Midbrain (tissue), 1 donor: ENCODE measurements around the gene PDE6D.

Experiments
- DNase-seq: peaks from one replicate; lab custom pipeline; 2025; lab: John Stamatoyannopoulos, UW

The PDE6D gene

GRCh38 chr2:231780909-231781797 is at the start of gene PDE6D:
Gene PDE6D, minus strand, starts transcription at chr2:231781282. Its CDS starts 168 bp downstream, at chr2:231781114.
- peak; percentile 99 for DNase-seq

- no peak for DNase-seq
Observed at GRCh38 chr2:231821908-231822307, 40.8 kb upstream of the PDE6D start.

- no peak for DNase-seq
Observed at GRCh38 chr2:231820786-231821303, 39.8 kb upstream of the PDE6D start.

DNA sequence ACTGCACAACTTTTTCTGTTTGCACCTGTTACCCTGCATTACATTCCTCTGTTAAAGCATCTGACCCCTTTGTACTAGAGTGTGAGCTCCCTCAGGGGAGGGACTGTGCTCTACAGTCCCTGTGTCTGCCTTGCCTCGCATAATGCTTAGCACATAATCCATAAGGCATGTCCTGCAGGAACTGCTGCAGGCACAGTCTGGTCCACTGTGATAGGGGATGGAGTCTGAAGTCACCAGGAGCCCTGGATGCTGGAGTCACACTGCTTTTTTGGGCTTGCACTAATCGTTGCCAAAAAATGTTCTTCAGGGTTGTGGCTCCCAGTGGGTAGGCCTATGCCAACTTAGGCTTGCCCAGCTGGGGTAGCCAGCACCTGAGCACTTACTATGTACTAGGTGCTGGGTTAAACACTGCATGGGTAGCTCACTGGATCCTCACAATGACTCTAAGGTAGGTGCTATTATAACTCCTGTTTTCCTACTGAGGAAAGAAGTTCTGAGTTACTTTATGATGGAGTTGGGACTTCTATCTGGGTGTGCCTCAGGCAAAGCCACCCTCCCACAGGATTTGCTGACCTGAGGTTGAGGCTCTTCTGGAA is 38.5 kb upstream of the PDE6D start:
- no peak for DNase-seq

GRCh38 chr2:231816327-231817026 is 35.4 kb upstream of the PDE6D start:
- DNase-seq, result no peak

GRCh38 chr2:231810905-231811304 is 29.8 kb upstream of the PDE6D start:
- no peak for DNase-seq

GRCh38 chr2:231807020-231807419 is 25.9 kb upstream of the PDE6D start:
- DNase-seq, result no peak

- no peak for DNase-seq
Observed at GRCh38 chr2:231803501-231804138, 22.5 kb upstream of the PDE6D start.

GRCh38 chr2:231800493-231801091 is 19.5 kb upstream of the PDE6D start:
- no peak for DNase-seq

DNA sequence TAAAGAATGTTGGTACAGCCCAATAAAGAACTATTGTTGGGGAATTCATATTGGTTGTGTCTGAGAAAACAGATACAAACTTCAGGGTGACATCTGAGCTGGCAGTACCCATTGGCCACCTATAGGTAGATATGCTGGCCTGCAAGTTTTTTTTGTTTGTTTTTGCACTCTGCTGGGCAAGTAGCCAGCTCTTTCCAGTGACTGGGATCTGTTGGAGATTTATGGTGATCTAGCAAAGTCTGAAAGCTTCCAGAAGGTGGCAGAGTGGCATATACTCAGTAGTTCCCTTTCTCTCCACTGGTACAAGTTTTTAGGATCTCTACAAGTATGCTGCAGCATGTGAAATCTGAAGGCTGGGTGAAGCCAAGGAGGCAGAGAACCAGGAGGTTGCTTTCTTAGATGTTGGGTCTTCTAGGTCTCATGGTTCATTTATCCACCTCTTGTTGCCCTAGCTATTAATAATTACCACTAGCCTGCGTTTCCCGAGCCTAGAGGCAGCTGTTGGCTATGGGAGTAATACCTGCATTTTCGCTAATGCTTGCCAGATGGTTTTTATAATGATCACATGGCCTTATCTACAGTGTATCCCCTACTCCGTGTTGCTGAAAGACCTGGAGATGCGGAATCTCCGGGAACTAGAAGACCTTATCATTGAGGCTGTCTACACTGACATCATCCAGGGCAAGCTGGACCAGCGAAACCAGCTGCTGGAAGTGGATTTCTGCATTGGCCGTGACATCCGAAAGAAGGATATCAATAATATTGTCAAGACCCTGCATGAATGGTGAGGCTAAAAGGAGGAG is 14.6 kb upstream of the PDE6D start:
- DNase-seq, result no peak

DNA sequence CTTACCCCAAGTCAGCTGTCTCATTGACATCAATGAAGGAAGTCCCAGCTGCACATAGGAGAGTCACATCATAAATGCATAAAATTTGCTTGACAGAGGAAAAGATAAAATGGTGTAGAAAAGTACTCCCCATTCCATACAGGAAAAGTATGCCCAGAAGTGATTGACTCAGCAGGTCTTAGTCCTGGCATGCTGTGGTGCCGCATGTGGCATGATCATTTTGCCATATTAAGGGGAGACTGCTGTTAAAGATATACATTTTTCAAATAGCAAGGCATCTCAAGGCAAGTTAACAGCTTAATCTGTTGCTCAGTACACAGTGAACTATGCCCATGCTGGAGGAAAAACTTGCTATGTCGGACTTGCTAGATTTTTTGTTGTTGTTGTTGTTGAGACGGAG is 13.3 kb upstream of the PDE6D start:
- DNase-seq, result no peak

DNA sequence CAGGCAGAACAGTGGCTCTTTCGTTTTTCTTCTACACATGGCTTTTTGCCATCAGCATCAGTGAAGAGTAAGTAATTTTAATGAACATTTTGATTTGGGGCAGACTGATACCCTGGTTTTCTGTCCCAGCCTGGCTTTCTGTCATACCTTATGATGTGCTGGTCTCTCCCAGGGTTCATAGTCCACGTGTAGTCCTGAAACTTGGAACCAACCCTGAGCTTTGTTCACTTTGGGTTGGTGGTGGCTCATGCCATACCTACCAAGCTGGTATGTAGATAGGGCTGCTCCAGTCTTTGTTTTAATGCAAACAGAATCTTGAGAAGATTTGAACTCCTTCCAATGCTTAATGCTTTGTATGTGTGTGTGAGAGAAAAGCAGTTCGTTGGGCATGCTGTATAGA is 10.0 kb upstream of the PDE6D start:
- no peak for DNase-seq

- no peak for DNase-seq
Observed at GRCh38 chr2:231786917-231787292, 5.8 kb upstream of the PDE6D start.

- peak; percentile 74 for DNase-seq
Observed at GRCh38 chr2:231786177-231786916, 5.3 kb upstream of the PDE6D start, which contains the start of gene COPS7B. Gene COPS7B, plus strand, starts transcription at chr2:231786445. Its CDS starts 2,126 bp downstream, at chr2:231788571.

DNA sequence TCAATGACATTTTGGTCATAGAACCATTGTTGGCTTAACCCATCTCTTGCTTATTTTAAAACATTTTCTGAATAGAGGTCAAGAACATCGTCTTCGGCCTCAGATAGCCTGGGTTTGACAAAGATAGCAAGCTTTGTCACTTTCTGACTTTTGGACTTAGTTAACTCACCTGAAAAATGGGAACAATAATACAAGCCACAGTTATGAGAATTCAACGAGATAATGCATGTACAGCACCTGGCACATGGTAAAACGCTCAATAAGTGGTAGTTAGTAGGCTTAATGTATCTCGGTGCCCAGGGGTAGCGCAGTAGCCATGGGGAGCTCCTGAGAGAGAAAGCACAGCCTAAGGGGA is 4.7 kb upstream of the PDE6D start:
- no peak for DNase-seq

DNA sequence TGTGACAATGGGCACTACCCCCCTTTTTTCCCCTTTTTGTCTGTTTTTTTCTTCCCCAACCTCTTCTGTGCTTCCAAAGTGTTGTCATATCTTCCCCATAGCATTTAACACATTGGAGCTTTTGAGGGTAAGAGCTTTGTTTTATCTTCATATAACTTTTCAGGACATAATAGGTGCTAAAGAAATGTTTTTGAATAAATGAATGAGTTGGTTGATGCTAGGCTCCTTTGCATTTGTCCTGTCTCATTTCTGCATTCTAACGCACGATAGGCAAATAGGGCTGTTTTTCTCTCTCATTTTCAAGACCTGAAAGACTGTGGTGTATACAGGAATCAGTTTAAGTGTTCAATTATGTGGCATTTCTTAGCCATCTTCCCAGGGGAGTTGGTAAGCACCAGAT is 4.3 kb upstream of the PDE6D start:
- DNase-seq, result no peak

- DNase-seq, result no peak
Observed at GRCh38 chr2:231781798-231782726, 980 bp upstream of the PDE6D start.

GRCh38 chr2:231780123-231780908 is 766 bp downstream of the PDE6D start:
- no peak for DNase-seq
